NCI-H128 (cell line): ENCODE measurements around the gene PPP1R16B.

ENCODE experiments used
- DNase-seq: peaks from one replicate; lab custom pipeline; 2025; ENCODE audit not compliant: unreplicated experiment; lab: John Stamatoyannopoulos, UW

Gene PPP1R16B

GRCh38 chr20:38874460-38875174 is 69.1 kb downstream of the PPP1R16B start:
- DNase-seq, result no peak

GRCh38 chr20:38875175-38875993 is 69.9 kb downstream of the PPP1R16B start:
- DNase-seq, result no peak

DNA sequence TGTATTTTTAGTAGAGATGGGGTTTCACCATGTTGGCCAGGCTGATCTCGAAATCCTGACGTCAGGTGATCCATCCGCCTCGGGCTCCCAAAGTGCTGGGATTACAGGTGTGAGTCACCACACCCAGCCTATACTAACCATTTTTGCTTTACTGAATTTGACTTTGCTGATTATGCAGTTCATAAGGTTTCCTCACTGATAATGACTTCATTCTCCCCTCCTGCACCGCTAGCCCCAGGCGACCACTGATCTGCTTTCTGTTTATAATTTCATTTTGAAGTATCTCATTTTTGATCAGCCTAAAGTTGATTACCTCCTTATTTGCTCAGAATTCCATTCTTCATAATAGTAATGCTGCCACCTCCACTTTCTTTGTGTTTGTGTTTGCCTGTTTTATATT is 72.0 kb downstream of the PPP1R16B start:
- DNase-seq, result no peak

- no peak for DNase-seq
Observed at GRCh38 chr20:38878866-38879265, 73.4 kb downstream of the PPP1R16B start.

DNA sequence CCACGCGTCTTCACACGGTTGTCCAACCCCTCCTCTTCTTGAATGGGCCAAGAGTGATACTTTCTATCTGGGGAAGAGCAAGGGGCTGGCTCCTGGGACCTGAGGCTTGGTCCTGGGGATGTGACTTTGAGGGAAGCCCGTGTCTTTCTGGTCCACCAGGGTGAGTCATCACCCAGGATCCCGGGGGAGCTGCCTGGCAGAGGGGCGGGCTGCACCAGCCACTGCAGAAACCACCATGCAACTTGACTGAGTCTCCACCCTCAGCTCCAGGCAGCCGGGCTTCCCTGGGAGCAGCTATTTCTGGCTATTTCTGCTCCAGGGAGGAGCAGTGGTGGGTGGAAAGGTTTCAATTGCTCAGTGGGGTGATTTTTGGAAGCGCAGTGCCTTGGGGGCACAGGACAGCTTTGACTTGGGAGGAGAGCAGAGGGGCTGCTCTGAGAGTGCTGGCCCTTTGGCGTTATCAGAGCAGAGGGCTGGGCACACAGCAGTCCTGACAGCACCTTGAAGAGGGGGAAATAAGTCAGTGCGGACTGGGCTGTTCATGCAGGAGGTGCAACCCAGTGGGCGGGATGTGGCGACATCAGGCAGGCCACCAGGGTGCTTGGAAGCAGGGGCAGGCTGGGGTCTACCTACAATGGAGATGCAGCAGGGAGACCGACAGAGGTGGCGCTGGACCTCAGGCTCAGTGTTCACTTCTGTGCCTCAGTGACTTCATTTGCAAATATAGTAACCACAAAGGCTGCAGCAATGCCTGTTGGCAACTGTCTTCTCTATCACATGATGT is 75.6 kb downstream of the PPP1R16B start:
- no peak for DNase-seq

DNA sequence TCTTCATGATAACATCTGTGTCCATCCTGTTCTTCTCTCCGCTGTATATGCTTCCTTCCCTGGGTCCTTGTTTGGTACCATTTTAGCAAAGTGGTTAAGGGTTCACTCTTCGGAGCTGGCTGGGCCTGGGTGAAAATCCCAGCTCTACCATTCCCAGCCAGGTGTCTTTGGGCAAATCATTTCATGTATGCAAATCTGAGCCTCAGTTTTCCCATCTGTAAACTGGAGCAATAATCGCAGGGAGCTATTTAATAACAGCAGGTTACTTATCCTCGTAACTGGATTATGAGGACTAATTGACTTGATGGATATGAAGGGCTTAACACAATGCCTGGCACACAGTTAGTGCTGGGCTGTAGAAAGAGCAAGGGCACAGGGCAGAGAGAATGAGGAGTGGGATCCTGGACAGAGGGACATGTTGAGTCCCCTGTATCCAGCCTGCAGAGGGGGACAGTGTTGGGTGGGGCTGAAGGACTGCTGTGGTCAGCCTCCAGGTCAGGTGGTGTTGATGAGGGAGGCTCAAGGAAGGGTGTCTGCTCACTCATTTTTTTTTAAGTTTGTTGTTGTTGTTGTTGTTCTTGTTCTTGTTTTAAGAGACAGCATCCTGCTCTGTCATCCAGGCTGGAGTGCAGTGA is 76.4 kb downstream of the PPP1R16B start:
- no peak for DNase-seq

DNA sequence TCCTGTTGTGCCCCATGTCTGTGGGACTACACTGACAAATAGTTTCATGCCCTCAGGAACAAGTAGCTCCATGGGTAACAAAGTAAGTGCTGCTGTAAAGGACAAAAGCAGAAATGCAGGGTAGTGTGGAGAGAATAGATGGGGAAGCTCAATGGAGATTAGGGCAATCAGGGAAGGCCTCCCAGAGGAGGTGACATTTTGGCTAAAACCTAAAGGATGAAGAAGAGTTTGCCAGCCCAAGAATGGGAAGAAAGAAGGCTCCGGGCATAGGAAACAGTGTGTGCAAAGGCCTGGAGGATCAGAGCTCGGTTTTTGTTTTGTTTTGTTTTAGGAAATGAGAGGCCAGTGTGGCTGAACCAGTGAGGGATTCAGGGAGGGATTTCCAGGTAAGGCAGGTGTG is 77.1 kb downstream of the PPP1R16B start:
- DNase-seq, result no peak

GRCh38 chr20:38883081-38883980 is 77.8 kb downstream of the PPP1R16B start:
- no peak for DNase-seq

DNA sequence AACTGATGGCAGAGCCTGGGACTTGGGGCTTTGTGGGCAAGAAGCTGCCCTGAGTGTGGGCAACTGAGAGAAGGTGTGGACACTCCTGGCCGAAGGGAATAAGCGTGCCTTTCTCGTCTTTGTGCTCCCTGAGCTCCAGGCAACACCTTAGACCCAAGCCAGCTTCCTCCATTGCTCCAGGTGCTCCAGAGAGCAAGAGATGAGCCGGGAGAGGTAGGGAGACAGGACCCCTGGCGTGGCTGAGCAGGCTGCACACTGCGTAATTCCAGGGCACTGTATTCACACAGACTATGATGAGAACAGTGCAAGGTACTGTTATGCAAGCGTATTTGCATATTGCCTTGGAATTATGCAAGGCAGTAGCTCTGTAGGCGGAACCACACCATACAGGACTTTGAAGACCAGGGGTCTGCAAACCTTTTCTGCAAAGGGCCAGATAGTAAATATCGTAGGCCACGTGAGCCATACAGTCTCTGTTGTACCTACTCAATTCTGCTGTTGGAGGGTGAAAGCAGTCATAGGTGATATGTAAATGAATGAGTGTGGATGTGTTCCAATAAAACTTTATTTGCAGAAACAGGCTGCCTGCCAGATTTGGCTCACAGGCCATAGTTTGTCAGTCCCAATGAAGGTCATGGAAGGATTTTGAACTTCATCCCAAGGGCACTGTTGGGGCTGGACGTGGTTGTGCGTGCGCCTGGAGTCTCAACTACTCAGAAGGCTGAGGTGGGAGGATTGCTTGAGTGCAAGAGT is 78.7 kb downstream of the PPP1R16B start:
- no peak for DNase-seq

GRCh38 chr20:38885357-38885756 is 79.9 kb downstream of the PPP1R16B start:
- no peak for DNase-seq

DNA sequence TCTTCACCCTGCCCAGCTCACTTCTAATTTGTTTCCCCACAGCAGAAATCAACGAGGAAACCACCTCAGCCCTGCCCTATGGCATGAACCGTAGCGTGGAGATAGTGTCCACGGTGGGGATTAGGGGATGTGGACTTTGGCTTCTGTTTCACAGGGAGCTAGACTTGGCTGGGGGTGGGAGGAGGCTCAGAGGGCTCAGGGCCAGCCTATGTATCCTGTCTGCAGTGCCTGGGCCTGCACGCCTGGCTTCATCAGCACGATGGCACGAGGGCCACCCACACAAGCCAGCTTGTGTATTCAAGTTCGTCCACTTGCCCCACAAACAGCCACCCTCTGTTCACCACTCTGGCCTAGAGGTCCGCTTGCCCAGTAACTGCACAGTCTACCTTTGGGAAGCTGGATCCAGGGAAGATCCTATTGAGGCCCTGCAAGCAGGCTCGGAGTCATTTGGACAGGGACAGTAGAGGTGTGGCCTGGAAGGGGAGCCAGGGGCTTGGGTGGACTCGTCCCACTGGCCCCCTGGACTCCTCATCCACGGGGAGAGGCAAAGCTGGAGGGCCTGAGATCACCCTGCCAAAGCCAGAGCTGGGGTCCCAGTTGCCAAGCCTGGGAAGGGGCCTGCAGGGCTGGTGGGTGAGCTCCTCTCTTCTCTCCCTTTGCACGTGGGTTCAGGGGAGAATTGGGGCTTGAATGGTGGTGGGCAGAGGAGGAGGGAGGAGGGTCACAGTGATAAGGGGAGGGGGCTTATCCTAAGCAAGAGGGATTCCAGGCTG is 82.7 kb downstream of the PPP1R16B start:
- no peak for DNase-seq

DNA sequence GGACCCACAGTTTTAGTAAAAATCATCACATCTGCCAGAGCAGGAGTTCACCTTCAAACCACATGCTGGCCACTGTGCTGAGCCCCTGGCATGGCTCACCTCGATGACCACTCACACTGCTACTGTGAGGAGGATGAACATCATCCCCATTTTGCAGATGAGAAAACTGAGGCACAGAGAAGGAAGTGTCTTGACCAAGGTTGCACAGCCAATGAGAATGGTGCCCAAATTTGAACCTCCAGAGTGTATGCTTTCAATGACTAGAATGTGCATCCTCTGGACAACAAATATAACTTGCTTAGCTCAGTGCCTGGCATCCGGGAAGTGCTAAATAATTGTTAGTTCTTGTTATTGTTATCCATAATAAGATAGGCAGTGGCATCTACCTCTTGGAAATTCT is 83.6 kb downstream of the PPP1R16B start:
- DNase-seq, result no peak

DNA sequence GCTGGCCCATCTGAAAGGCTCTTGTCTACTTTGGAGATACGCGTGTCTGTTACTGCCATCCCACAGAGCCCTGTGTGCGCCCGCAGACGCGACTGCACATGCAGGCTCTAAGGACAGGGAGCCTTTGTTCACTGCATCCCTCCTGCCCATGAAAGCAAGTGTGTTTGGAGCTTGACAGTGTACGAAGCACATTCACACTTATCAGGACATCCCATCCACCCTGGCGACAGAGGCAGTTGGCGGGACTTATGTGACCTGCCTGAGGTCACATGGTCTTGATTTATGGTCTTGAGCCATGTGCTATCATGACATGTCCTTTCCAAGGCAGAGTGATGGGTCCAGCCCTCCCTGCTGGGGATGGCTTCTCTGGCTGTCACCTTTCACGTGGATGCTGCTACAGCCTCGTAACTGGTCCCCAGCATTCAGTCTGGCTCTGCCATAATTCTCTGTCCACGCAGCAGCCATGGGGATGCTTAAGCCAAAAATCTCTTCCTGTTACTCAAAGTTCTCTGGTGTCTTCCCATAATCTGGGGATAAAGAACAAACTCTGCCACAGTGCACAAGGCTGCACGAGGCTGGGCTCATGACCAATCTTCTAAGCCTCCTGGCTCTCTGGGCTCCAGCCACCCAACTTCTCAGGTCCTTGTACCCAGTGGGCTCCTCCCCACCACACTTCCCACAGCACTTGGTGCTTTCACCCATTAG is 84.4 kb downstream of the PPP1R16B start:
- no peak for DNase-seq

DNA sequence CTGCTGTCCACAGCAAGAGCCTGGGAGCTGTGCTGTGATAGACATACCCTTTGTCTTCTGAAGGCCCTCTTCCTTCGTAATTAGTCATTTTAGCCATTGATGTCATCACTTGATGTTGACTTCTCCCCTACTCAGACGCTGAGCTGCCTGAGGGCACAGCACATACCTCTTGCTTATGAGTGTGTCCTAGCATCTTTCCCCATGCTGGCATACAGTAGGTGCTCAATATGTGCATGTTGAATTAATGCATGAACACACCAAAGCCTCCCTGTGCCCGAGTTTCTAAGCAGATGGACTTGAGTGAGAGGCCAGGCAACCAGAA is 85.0 kb downstream of the PPP1R16B start:
- DNase-seq, result no peak

- DNase-seq, result no peak
Observed at GRCh38 chr20:38892091-38892981, 86.8 kb downstream of the PPP1R16B start.

GRCh38 chr20:38893056-38893564 is 87.6 kb downstream of the PPP1R16B start:
- DNase-seq, result no peak

DNA sequence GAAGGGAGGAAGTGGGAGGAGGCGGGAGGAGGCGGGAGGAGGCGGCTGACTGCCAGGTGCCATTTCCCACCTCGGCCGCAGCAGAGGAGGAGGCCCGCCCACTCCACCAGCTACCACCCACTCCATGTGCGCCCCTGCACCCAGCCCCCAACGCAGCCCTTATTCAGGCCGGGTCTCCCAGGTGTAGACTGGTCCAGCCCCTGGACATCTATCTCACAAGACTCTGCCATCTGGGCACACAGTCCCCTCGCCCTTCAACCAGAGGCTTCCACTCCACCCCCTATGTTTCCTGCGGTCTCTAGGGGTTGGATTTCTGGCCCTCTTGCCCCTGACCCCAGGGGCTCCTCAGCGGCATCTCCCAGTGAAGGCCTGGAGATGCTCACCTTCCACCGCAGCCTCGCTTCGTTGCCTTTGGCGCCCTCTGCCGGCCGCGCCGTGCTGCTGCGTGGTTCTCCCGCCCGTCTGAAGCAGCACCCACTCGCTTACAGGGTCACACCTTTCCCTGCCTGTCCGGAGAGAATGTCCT is 88.1 kb downstream of the PPP1R16B start:
- peak; percentile 27 for DNase-seq
